ENCODE data around the gene DRICH1.
"Not testable (repeated sequence)": the region's sequence is repeated elsewhere in the genome, so short reads cannot be mapped to it uniquely, and the experiment has no call there.

The DRICH1 gene

DNA sequence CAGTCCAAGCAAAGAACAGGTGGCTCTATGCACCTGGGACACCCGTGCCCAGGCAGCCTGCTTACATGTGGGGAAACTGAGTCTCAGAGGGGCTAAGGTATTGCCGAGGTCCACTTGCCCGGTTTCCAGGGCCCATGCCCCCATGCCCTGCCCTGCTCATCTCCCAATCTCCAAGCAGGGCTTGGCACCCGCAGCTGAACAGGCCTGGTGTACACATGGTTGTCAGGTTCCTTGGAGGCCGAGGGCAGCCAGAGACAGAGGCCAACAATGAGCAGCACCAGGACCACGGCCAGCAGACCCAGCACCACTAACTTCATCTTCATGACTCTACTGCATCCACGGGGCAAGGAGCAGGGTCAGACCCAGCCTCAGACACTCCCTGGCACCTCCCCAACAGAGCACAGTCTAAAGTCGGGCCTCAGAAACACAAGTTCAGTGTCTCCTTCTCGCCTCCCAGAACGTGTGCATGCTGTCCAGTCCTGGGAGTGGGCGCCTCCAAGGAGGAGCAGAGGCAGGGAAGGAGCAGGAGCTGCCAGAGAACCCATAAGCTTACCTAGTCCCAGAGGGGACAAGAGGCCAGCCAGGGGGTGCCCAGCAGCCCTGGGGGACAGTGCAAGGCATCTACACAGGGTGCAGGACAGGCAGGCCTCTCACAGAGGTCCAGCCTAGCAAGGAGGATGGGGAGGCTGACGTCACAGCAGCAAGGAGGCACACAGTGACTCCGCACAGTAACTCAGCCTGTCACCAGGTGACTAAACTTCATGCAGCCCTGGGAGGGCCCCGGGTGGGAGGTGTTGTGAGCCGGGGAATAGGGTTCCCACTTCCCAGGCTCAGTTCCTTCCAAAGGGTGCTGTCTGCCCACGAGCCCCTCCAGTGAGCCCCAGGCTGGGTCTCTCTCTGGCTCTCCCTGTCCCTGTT lies 38.5 kb upstream of the DRICH1 start:
- DNase-seq: no peak
- Mint-ChIP-seq H3K27me3 (no peaks in the 10 kb centered on the region), H3K36me3 (peaks cover 11% of the 10 kb centered on the region), H3K4me1 (peaks cover 12% of the 10 kb centered on the region), H3K9me3 (peaks cover 1% of the 10 kb centered on the region), H3K4me3 (no peak overlapping the region), H3K27ac (no peak overlapping the region)
- CTCF ChIA-PET: interaction anchor here (0.5 kb wide), 1 partner anchor 306 kb away, joined by 4 read pairs; no protein-coding TSS in a partner anchor

DNA sequence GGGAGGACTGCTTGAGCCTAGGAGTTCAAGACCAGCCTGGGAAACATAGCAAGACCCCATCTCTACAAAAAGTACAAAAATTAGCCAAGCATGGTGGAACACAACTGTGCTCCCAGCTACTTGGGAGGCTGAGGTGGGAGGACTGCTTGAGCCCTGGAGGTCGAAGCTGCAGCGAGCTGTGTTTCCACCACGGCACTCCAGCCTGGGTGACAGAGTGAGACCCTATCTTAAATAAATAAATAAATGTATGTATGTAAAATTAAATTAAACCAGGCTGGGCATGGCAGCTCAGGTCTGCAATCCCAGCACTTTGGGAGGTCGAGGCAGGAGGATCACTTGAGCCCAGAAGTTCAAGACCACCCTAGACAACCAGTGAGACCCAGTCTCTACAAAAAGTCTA lies 28.3 kb upstream of the DRICH1 start:
- CTCF ChIA-PET, H3K4me3 Mint-ChIP-seq, H3K27ac Mint-ChIP-seq, H3K4me1 Mint-ChIP-seq, H3K27me3 Mint-ChIP-seq, H3K9me3 Mint-ChIP-seq, DNase-seq: not testable (repeated sequence)
- H3K36me3 Mint-ChIP-seq: peaks cover 30% of the 10 kb centered on the region

GRCh38 chr22:23657727-23658126 lies 25.6 kb upstream of the DRICH1 start:
- Mint-ChIP-seq H3K4me1 (no peaks in the 10 kb centered on the region), H3K27me3 (no peaks in the 10 kb centered on the region), H3K9me3 (no peaks in the 10 kb centered on the region), H3K36me3 (peaks cover 20% of the 10 kb centered on the region), H3K4me3 (no peak overlapping the region), H3K27ac (no peak overlapping the region)
- CTCF ChIA-PET: no interaction called here
- DNase-seq: no peak

GRCh38 chr22:23655891-23656475 lies 23.9 kb upstream of the DRICH1 start:
- CTCF ChIA-PET: no interaction called here
- H3K27ac Mint-ChIP-seq: no peak overlapping the region
- no peak for DNase-seq
- peaks cover 12% of the 10 kb centered on the region for H3K36me3 Mint-ChIP-seq
- H3K27me3 Mint-ChIP-seq: no peaks in the 10 kb centered on the region
- H3K4me3 Mint-ChIP-seq: no peak overlapping the region
- no peaks in the 10 kb centered on the region for H3K9me3 Mint-ChIP-seq
- H3K4me1 Mint-ChIP-seq: no peaks in the 10 kb centered on the region

- DNase-seq: no peak
- CTCF ChIA-PET: no interaction called here
- H3K4me3 Mint-ChIP-seq: no peak overlapping the region
- H3K27me3 Mint-ChIP-seq: no peaks in the 10 kb centered on the region
- H3K4me1 Mint-ChIP-seq: no peaks in the 10 kb centered on the region
- H3K36me3 Mint-ChIP-seq: no peaks in the 10 kb centered on the region
- H3K9me3 Mint-ChIP-seq: no peaks in the 10 kb centered on the region
- no peak overlapping the region for H3K27ac Mint-ChIP-seq
Observed at GRCh38 chr22:23652711-23653110, 20.6 kb upstream of the DRICH1 start.

DNA sequence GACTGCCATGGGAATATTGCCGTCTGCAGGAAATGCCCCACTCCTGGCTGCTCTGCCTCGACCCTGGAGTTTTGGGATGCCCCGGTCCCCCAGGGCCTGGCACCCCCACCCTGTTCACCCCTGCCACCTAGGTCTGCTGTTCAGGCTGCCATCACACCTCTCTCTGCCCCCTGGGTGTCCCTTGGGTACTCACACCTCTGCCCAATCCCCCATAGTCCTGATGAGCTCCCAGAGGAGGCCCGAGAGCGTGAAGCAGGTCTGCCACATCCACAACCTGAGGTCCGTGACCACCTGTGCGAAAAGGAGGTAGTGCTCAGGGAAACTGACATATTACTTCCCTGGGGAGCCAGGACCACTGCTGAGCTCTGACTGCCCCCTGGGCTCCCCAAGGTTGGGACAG lies 20.2 kb upstream of the DRICH1 start:
- CTCF ChIA-PET: no interaction called here
- Mint-ChIP-seq H3K36me3 (no peaks in the 10 kb centered on the region), H3K27ac (no peak overlapping the region), H3K4me1 (no peaks in the 10 kb centered on the region), H3K4me3 (no peak overlapping the region), H3K27me3 (no peaks in the 10 kb centered on the region), H3K9me3 (no peaks in the 10 kb centered on the region)
- no peak for DNase-seq

DNA sequence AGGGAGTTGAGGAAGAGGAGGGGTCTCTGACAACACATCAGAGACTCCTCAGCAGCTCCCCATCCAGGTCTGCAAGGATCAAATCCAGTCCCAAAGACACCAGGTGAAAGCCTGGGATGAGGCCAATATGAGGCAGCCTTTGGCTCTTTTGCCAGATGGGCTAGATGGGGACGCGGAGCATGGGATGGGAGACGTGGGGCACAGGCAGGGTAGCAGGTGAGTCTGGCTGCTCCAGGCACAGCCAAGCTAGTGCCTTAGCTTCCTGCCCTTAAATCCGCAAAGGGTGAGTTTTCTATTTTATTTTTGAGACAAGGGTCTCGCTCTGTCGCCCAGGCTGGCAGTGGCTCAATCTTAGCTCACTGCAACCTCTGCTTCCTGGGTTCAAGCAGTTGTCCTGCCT lies 19.6 kb upstream of the DRICH1 start:
- no peaks in the 10 kb centered on the region for H3K4me1 Mint-ChIP-seq
- H3K27me3 Mint-ChIP-seq: no peaks in the 10 kb centered on the region
- no peaks in the 10 kb centered on the region for H3K36me3 Mint-ChIP-seq
- no peak overlapping the region for H3K4me3 Mint-ChIP-seq
- no peaks in the 10 kb centered on the region for H3K9me3 Mint-ChIP-seq
- no peak overlapping the region for H3K27ac Mint-ChIP-seq
- no peak for DNase-seq
- CTCF ChIA-PET: no interaction called here

- DNase-seq: no peak
- Mint-ChIP-seq H3K27me3 (no peaks in the 10 kb centered on the region), H3K4me3 (no peak overlapping the region), H3K9me3 (no peaks in the 10 kb centered on the region), H3K36me3 (no peaks in the 10 kb centered on the region), H3K27ac (no peak overlapping the region), H3K4me1 (no peaks in the 10 kb centered on the region)
- CTCF ChIA-PET: no interaction called here
Observed at GRCh38 chr22:23649071-23649501, 17.0 kb upstream of the DRICH1 start.

- H3K27me3 Mint-ChIP-seq, H3K9me3 Mint-ChIP-seq, H3K4me3 Mint-ChIP-seq, DNase-seq, H3K36me3 Mint-ChIP-seq, H3K27ac Mint-ChIP-seq, H3K4me1 Mint-ChIP-seq, CTCF ChIA-PET: not testable (repeated sequence)
Observed at GRCh38 chr22:23646526-23646925, 14.4 kb upstream of the DRICH1 start.

GRCh38 chr22:23640206-23640605 lies 8.1 kb upstream of the DRICH1 start:
- H3K36me3 Mint-ChIP-seq, H3K4me3 Mint-ChIP-seq, H3K4me1 Mint-ChIP-seq, H3K27me3 Mint-ChIP-seq, H3K9me3 Mint-ChIP-seq, CTCF ChIA-PET, DNase-seq, H3K27ac Mint-ChIP-seq: not testable (repeated sequence)

DNA sequence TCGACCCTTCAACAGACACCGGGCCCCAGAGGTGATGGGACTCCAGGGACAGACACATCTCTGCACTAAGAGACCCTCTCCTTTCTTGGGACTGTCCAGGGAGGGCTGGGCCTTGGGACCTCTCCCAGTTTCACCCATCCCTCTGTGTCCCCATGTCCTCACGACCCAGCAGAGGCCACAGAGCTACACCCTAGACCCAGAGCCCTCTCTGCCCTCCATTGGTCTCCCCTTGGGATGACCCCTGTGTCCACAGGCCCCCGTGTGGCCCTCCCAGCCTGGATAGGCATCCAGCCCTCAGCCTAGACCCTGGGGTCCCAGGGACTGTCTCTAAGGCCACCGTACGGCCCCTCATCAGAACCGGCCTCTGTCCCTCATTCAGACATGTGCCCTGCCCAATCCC lies 7.5 kb upstream of the DRICH1 start:
- no peak for DNase-seq
- H3K4me3 Mint-ChIP-seq: no peak overlapping the region
- no peak overlapping the region for H3K27ac Mint-ChIP-seq
- H3K9me3 Mint-ChIP-seq: no peaks in the 10 kb centered on the region
- H3K27me3 Mint-ChIP-seq: no peaks in the 10 kb centered on the region
- H3K36me3 Mint-ChIP-seq: peaks cover 6% of the 10 kb centered on the region
- CTCF ChIA-PET: no interaction called here
- H3K4me1 Mint-ChIP-seq: no peaks in the 10 kb centered on the region

GRCh38 chr22:23638611-23639010 lies 6.5 kb upstream of the DRICH1 start:
- peaks cover 6% of the 10 kb centered on the region for H3K36me3 Mint-ChIP-seq
- DNase-seq: no peak
- H3K4me3 Mint-ChIP-seq: no peak overlapping the region
- CTCF ChIA-PET: no interaction called here
- no peaks in the 10 kb centered on the region for H3K4me1 Mint-ChIP-seq
- no peaks in the 10 kb centered on the region for H3K27me3 Mint-ChIP-seq
- no peaks in the 10 kb centered on the region for H3K9me3 Mint-ChIP-seq
- no peak overlapping the region for H3K27ac Mint-ChIP-seq

- H3K9me3 Mint-ChIP-seq, H3K27ac Mint-ChIP-seq, CTCF ChIA-PET, H3K4me3 Mint-ChIP-seq, H3K4me1 Mint-ChIP-seq, H3K36me3 Mint-ChIP-seq, H3K27me3 Mint-ChIP-seq, DNase-seq: not testable (repeated sequence)
Observed at GRCh38 chr22:23635291-23635690, 3.2 kb upstream of the DRICH1 start.

- not testable (repeated sequence) for H3K27me3 Mint-ChIP-seq, H3K4me1 Mint-ChIP-seq, DNase-seq, H3K36me3 Mint-ChIP-seq, H3K27ac Mint-ChIP-seq, H3K9me3 Mint-ChIP-seq, H3K4me3 Mint-ChIP-seq
- CTCF ChIA-PET: interaction anchor here (1.1 to 2.3 kb wide), 6 partner anchors 68 to 229 kb away, joined by 3 to 8 read pairs (median 6); partner anchors contain the start of genes C22orf15 and SLC2A11
Observed at GRCh38 chr22:23628056-23628743, 3.9 kb downstream of the DRICH1 start.
